OCI-LY7 (cell line): Measurements from ENCODE around the gene CAPN14.

Experiments used
- EZH2phosphoT487 ChIP-seq: fragments of 200-600 bp; sonication (generic); IDR thresholded peaks from 2 replicates; pipeline ENCODE4 v1.6.1; 2018; ENCODE audit warnings: low read depth, borderline replicate concordance, mild to moderate bottlenecking, mixed run types, antibody characterized with exemption, low read length, moderate library complexity, mixed read lengths
- TF ChIP-seq, protein P1 (sequence below): fragments of 200-600 bp; sonication (generic); conservative IDR thresholded peaks from 2 replicates; pipeline ENCODE4 v1.5.1; 2014; ENCODE audit warnings: mild to moderate bottlenecking, antibody characterized with exemption, low read length, moderate library complexity, mixed read lengths

DNA sequence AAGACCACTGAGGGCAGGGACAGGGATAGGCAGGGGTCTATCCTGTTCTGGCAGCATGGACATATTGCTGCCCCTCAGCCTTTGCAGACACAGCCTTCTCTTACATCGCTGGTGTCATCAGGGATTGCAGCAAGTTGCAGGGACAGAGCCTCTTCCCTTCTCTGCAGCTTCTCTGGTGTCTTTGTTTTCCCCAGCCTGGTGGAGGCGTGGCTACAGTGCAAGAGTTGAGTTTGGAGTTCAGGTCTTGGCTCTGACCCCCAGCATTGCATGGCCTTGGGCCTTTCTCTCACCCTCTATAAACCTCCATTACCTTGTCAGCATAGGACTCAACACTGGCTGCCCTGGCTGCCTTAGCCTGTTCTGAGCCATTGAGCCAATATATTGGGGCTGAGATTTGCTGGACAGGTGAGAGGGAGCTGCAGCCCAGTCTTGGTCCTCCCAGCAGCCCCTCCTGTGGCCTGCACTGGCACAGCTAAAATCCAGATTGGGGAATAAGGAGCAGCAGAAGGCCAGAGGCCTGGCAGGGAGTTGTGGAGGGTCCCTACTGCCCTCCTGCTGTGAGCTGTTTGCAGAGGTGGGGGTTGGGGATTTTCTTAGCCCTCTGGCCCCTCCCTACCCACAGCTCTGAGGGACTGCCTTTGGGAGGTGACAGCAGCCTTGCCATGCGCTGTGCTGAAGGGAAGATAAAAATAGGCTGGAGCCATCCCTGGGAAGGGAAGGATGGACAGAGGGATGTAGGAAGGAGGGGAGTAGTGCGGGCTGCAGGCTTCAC, 39.5 kb upstream of the CAPN14 start:
- no peak for TF ChIP-seq EZH2phosphoT487
- TF ChIP-seq, protein P1, sequence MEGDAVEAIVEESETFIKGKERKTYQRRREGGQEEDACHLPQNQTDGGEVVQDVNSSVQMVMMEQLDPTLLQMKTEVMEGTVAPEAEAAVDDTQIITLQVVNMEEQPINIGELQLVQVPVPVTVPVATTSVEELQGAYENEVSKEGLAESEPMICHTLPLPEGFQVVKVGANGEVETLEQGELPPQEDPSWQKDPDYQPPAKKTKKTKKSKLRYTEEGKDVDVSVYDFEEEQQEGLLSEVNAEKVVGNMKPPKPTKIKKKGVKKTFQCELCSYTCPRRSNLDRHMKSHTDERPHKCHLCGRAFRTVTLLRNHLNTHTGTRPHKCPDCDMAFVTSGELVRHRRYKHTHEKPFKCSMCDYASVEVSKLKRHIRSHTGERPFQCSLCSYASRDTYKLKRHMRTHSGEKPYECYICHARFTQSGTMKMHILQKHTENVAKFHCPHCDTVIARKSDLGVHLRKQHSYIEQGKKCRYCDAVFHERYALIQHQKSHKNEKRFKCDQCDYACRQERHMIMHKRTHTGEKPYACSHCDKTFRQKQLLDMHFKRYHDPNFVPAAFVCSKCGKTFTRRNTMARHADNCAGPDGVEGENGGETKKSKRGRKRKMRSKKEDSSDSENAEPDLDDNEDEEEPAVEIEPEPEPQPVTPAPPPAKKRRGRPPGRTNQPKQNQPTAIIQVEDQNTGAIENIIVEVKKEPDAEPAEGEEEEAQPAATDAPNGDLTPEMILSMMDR, result no peak
